Prostate gland (tissue), 2 donors: ENCODE results near the gene SSR4. TPM values are rescaled to one million over a fixed set of nuclear protein-coding genes. Genes with fewer than 3 reads are reported as not detected.

ENCODE experiments used
- DNase-seq: peaks from one replicate; pipeline ENCODE4 v3.0.0-alpha.2; 2019; ENCODE audit warnings: low spot score
- H3K27ac ChIP-seq, 2 donors: fragments of 200-600 bp; sonication (generic); 2 replicates each; pipeline ENCODE4 v1.5.1; 2017 to 2019
- H3K27me3 ChIP-seq: fragments of 200-600 bp; sonication (generic); replicated peaks from 2 replicates; pipeline ENCODE4 v1.5.1; 2019; ENCODE audit not compliant: insufficient read depth
- H3K36me3 ChIP-seq, 2 donors: fragments of 200-600 bp; sonication (generic); 1 replicate in 1 of 2; 2 replicates in 1 of 2; pipeline versions ENCODE4 v1.5.1 to v1.8.1; 2017 to 2019
- H3K4me1 ChIP-seq: fragments of 200-600 bp; sonication (generic); replicated peaks from 2 replicates; pipeline ENCODE4 v1.5.1; 2019
- H3K4me3 ChIP-seq, 2 donors: fragments of 200-600 bp; sonication (generic); 2 replicates each; pipeline ENCODE4 v1.5.1; 2017 to 2019
- H3K9me3 ChIP-seq: fragments of 200-600 bp; sonication (generic); 2 replicates; pipeline ENCODE4 v1.5.1; 2017
- POLR2A ChIP-seq: fragments of 450-650 bp; IDR thresholded peaks from one replicate; pipeline ENCODE4 v1.6.1; 2016; ENCODE audit warnings: antibody characterized with exemption, mild to moderate bottlenecking
- POLR2AphosphoS5 ChIP-seq: sonication (generic); formaldehyde crosslinking; IDR thresholded peaks from one replicate; pipeline ENCODE4 v1.6.1; 2017; ENCODE audit warnings: antibody characterized with exemption
- WGBS: methylation state at CpG from one replicate; pipeline ENCODE4 v1.1.5; 2018; 5-methylcytosine and 5-hydroxymethylcytosine counted together
- intact Hi-C: fragments of 100-400 bp; cut with DNase I; formaldehyde crosslinking; loops from one replicate; pipeline ENCODE4 v1.14.2; 2022
- total RNA-seq, 2 donors: library from RNA; depleted of rRNA; stranded (reverse); fragments of >200 nt; gene quantifications; one replicate each; pipeline ENCODE4 v1.1.0, GENCODE V29; 2016
- TF ChIP-seq, protein P1 (sequence below), 4 experiments: fragments of 200-600 bp in 2 of 4; fragments of 450-650 bp in 2 of 4; sonication (generic) in 2 of 4; IDR thresholded peaks; 1 replicate in 3 of 4; 2 replicates in 1 of 4; pipeline ENCODE4 v1.5.1; 2016 to 2019; ENCODE audit warnings: antibody characterized with exemption in 4 of 4, mild to moderate bottlenecking in 2 of 4, moderate library complexity in 2 of 4

Gene SSR4
- total RNA-seq, 2 donors from 2014 or later = 288 to 623 TPM

DNA sequence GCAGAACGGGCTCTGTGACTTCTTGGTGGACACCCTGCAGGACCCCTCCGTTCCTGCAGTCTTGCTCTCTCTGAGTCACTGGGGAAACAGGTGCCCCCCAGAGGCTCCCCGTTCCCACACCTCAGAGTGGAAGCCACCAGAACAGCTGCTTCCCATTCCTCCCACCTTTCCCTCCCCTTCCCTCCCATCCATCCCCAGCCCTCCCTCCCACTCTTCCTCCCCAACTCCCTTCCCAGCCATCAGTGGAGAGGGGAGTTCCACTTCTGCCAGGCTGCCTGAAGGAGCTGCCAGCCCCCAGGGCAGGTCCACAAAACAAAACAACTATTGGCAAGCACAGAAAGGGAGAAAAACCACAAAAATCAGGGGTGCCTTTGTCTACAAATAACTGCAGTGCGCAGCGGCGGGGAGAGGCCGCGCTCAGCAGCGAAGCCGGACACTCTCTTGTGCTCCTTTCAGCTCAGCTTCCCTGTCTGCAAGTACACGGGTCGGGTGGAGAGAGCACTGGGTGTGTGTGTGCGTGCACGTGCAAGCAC is 8.1 kb downstream of the SSR4 start:
- H3K4me3 ChIP-seq = no peak overlapping the region
- 55% methylated on average over 14 of the region's 14 CpGs for WGBS
- no peak for DNase-seq
- TF ChIP-seq POLR2A = no peak
- TF ChIP-seq POLR2AphosphoS5 = no peak
- TF ChIP-seq, protein P1, sequence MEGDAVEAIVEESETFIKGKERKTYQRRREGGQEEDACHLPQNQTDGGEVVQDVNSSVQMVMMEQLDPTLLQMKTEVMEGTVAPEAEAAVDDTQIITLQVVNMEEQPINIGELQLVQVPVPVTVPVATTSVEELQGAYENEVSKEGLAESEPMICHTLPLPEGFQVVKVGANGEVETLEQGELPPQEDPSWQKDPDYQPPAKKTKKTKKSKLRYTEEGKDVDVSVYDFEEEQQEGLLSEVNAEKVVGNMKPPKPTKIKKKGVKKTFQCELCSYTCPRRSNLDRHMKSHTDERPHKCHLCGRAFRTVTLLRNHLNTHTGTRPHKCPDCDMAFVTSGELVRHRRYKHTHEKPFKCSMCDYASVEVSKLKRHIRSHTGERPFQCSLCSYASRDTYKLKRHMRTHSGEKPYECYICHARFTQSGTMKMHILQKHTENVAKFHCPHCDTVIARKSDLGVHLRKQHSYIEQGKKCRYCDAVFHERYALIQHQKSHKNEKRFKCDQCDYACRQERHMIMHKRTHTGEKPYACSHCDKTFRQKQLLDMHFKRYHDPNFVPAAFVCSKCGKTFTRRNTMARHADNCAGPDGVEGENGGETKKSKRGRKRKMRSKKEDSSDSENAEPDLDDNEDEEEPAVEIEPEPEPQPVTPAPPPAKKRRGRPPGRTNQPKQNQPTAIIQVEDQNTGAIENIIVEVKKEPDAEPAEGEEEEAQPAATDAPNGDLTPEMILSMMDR (IDR thresholded peaks at IDR 0.05) = no peak
- intact Hi-C loops = no loop called here
- no peaks in the 10 kb centered on the region for H3K9me3 ChIP-seq
- no peaks in the 10 kb centered on the region for H3K27me3 ChIP-seq
- H3K4me1 ChIP-seq = no peaks in the 10 kb centered on the region
- no peak overlapping the region for H3K27ac ChIP-seq
- no peaks in the 10 kb centered on the region for H3K36me3 ChIP-seq

DNA sequence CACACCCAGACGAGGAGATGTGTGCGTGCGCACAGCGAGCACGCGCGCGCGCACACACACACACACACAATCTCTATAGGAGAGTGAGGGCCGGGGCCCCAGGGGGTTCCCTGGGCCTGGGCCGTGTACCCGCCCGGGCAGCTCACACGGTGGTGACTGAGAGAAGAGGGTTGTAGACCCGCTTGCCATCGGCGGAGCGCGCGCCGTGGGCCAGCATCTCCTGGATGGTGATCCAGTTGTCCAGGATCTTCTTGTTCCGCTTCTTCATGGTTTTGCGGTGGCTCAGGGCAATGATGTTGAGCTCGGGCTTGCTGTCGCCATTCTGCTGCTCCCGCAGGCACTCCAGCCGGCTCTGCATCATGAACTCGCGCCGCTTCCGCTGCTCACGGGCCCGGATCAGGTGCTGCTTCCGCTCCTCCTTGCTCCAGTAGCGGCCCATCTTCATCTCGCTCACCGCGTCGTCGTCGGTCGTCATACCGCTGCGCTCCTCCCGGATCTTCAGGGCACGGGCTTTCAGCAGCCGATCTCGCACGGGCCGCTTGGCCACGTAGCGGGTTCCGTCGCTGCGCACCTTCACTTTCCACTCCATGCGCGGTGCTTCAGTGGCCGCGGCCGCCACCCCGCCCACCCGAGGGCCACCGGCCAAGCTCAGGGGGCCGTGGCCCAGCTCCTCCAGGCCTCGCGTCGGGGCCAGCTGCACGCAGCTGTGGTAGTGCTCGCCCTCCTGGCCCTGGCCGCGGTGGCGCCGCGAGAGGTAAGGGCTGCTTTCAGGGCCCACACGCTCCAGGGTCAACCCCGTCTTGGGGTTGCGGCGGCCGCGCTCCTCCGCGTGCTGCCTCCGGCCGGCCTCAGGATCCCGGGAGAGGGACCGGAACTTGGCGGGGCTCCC is 9.0 kb downstream of the SSR4 start:
- H3K27ac ChIP-seq = no peak overlapping the region
- no peaks in the 10 kb centered on the region for H3K4me1 ChIP-seq
- intact Hi-C loops = no loop called here
- H3K4me3 ChIP-seq = no peak overlapping the region
- 93% methylated on average over 38 of the region's 87 CpGs for WGBS
- no peaks in the 10 kb centered on the region for H3K9me3 ChIP-seq
- H3K27me3 ChIP-seq = no peaks in the 10 kb centered on the region
- no peak for DNase-seq
- TF ChIP-seq, protein P1 (IDR thresholded peaks at IDR 0.05) = no peak
- TF ChIP-seq POLR2A = no peak
- no peak for TF ChIP-seq POLR2AphosphoS5
- no peaks in the 10 kb centered on the region for H3K36me3 ChIP-seq

DNA sequence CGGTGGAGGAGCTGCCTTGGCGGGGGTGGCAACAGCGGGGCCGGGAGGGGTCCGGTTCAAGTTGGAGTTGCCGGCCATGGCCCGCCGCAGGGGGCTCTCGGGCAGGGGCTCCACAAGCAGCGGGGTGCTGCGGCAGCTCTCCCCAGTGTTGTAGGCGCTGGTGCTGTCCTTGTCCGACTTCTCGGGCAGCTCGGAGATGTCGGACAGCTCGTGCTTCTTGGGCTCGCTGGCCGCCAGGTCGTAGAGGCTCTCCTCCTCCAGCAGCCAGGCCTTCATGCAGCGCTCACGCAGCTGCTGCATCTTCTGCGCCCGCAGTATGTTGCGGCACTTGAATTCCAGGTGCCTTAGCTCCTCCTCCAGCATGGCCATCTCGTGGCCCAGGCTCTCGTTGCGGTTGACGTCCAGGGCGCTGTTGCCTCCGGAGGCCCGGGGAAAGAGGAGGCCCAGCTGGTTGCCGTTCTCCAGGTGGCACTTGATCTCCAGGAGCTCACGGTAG is 9.7 kb downstream of the SSR4 start:
- WGBS = no CpG with 5 or more reads among the region's 34 CpGs

DNA sequence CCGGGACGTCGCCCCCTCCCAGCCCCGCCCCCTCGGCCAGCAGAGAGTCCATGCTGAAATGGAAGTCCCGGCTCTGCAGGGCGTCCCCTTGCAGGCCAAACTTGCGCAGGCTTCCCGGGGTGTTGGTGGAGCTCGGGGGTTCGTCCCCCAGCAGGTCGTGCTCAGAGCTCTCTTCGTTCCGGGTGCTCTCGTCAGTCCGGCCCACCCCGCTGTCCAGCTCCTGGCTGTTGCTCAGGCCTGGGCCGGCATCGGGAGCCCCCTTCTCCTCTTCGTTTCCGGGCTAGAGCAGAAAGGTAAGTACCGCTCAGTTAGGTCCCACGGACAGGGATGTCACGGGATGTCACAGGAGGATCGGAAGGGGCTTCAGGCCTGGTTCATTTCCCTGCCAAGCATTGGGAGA is 10.2 kb downstream of the SSR4 start:
- no peak overlapping the region for H3K4me3 ChIP-seq
- no peaks in the 10 kb centered on the region for H3K27me3 ChIP-seq
- no peak overlapping the region for H3K27ac ChIP-seq
- intact Hi-C loops = no loop called here
- no peaks in the 10 kb centered on the region for H3K9me3 ChIP-seq
- TF ChIP-seq POLR2AphosphoS5 (no peak), POLR2A (no peak)
- TF ChIP-seq, protein P1 (IDR thresholded peaks at IDR 0.05) = no peak
- H3K36me3 ChIP-seq = no peaks in the 10 kb centered on the region
- 92% methylated on average over 19 of the region's 25 CpGs for WGBS
- no peaks in the 10 kb centered on the region for H3K4me1 ChIP-seq
- DNase-seq = no peak

More for the DNA sequence above, 9.7 kb downstream of the SSR4 start:
- DNase-seq = no peak
- no peak for TF ChIP-seq POLR2A
- TF ChIP-seq POLR2AphosphoS5 = no peak
- TF ChIP-seq, protein P1 (IDR thresholded peaks at IDR 0.05) = no peak
- H3K4me3 ChIP-seq = no peak overlapping the region
- intact Hi-C loops = no loop called here
- no peak overlapping the region for H3K27ac ChIP-seq
- no peaks in the 10 kb centered on the region for H3K4me1 ChIP-seq
- no peaks in the 10 kb centered on the region for H3K36me3 ChIP-seq
- H3K9me3 ChIP-seq = no peaks in the 10 kb centered on the region
- H3K27me3 ChIP-seq = no peaks in the 10 kb centered on the region
